H1 (cell line): ENCODE data around the gene ERLEC1. TPM values are rescaled to one million over a fixed set of nuclear protein-coding genes. Genes with fewer than 3 reads are reported as not detected.

Experiments used
- CTCF ChIA-PET: fragments of 300-600 bp; sonication (Branson Sonifier 250); formaldehyde crosslinking; loops from one replicate; lab custom pipeline; 2021; ENCODE audit not compliant: partially characterized antibody; lab: Charles Lee
- POLR2A ChIA-PET: fragments of 300-600 bp; sonication (Branson Sonifier 250); formaldehyde crosslinking; loops from one replicate; lab custom pipeline; 2021; ENCODE audit warnings: inconsistent platforms; ENCODE audit not compliant: partially characterized antibody; lab: Charles Lee
- DNase-seq, 2 experiments: peaks; one replicate each; pipeline versions ENCODE4 v3.0.0 to v3.0.0-alpha.2; 2010 to 2022; ENCODE audit warnings: low spot score in 2 of 2, low read depth in 1 of 2, mixed read lengths in 1 of 2
- FAIRE-seq: peaks from 2 replicates; lab custom pipeline; 2011; peaks lifted over from hg19 to GRCh38; lab: Jason Lieb, UNC
- H2AFZ ChIP-seq: 2 replicates; pipeline ENCODE4 v1.8.1; 2012; ENCODE audit warnings: low read length, inconsistent platforms
- H2AK5ac ChIP-seq: 2 replicates; pipeline ENCODE4 v1.6.1; 2013; ENCODE audit warnings: low read depth, low read length
- H2BK120ac ChIP-seq: replicated peaks from 2 replicates; pipeline ENCODE3; 2013; ENCODE audit warnings: low read depth, low read length, inconsistent platforms
- H2BK12ac ChIP-seq: 2 replicates; pipeline ENCODE4 v1.6.1; 2013; ENCODE audit warnings: low read depth, low read length
- H2BK15ac ChIP-seq: 2 replicates; pipeline ENCODE4 v1.6.1; 2013; ENCODE audit warnings: low read length
- H2BK20ac ChIP-seq: 2 replicates; pipeline ENCODE4 v1.6.1; 2013; ENCODE audit warnings: low read length
- H2BK5ac ChIP-seq: 2 replicates; pipeline ENCODE4 v1.6.1; 2013; ENCODE audit warnings: low read depth, low read length
- H3K14ac ChIP-seq: 2 replicates; pipeline ENCODE4 v1.6.1; 2013; ENCODE audit warnings: inconsistent platforms; ENCODE audit not compliant: insufficient read length
- H3K18ac ChIP-seq: 2 replicates; pipeline ENCODE4 v1.6.1; 2013; ENCODE audit warnings: low read length; ENCODE audit errors: extremely low read depth
- H3K23ac ChIP-seq: 2 replicates; pipeline ENCODE4 v1.6.1; 2013; ENCODE audit warnings: inconsistent platforms; ENCODE audit not compliant: insufficient read length
- H3K23me2 ChIP-seq: 2 replicates; pipeline ENCODE4 v1.6.1; 2013; ENCODE audit warnings: low read depth, low read length
- H3K27ac ChIP-seq: 2 replicates; pipeline ENCODE4 v1.6.1; 2011; ENCODE audit warnings: low read depth, low read length, inconsistent platforms
- H3K27me3 ChIP-seq, 4 experiments: replicated peaks in 1 of 4; 1 replicate in 1 of 4; 2 replicates in 3 of 4; pipeline versions ENCODE4 v1.6.1 to v1.8.1; 2011 to 2013; ENCODE audit warnings: low read length in 3 of 4, mild to moderate bottlenecking in 3 of 4, inconsistent platforms in 2 of 4, mixed read lengths in 2 of 4, moderate library complexity in 1 of 4; ENCODE audit not compliant: control insufficient read depth in 3 of 4, insufficient read depth in 3 of 4; ENCODE audit errors: extremely low read depth in 1 of 4
- H3K36me3 ChIP-seq, 4 experiments: 2 replicates each; pipeline versions ENCODE4 v1.6.1 to v1.8.1; 2011 to 2013; ENCODE audit warnings: mild to moderate bottlenecking in 4 of 4, low read length in 3 of 4, moderate library complexity in 2 of 4, control low read depth in 1 of 4, inconsistent platforms in 1 of 4; ENCODE audit not compliant: insufficient read depth in 4 of 4, control insufficient read depth in 2 of 4
- H3K4ac ChIP-seq: replicated peaks from 2 replicates; pipeline ENCODE3; 2013; ENCODE audit warnings: low read length, low read depth, mixed read lengths, inconsistent platforms; ENCODE audit not compliant: insufficient read length
- H3K4me1 ChIP-seq, 4 experiments: replicated peaks in 1 of 4; 1 replicate in 1 of 4; 2 replicates in 3 of 4; pipeline versions ENCODE4 v1.6.1 to v1.8.1; 2011 to 2013; ENCODE audit warnings: low read length in 3 of 4, inconsistent platforms in 2 of 4, mixed read lengths in 1 of 4; ENCODE audit not compliant: insufficient read depth in 4 of 4, control insufficient read depth in 3 of 4
- H3K4me2 ChIP-seq, 2 experiments: 2 replicates each; pipeline versions ENCODE4 v1.6.1 to v1.8.1; 2011 to 2013; ENCODE audit warnings: low read depth in 2 of 2, low read length in 2 of 2, control low read depth in 1 of 2, inconsistent platforms in 1 of 2, mild to moderate bottlenecking in 1 of 2; ENCODE audit not compliant: insufficient read depth in 1 of 2
- H3K4me3 ChIP-seq, 4 experiments: fragments of 200-600, 300-600 bp in 1 of 4; sonication (generic), shearing (Covaris generic), sonication (Bioruptor Twin) in 1 of 4; 2 replicates each; pipeline versions ENCODE4 v1.5.1 to v1.8.1; 2011 to 2016; ENCODE audit warnings: low read length in 4 of 4, low read depth in 3 of 4, control low read depth in 2 of 4, inconsistent platforms in 2 of 4, mild to moderate bottlenecking in 2 of 4, mixed read lengths in 1 of 4, moderate library complexity in 1 of 4; ENCODE audit not compliant: insufficient read depth in 2 of 4; ENCODE audit errors: extremely low read depth in 1 of 4
- H3K56ac ChIP-seq: replicated peaks from 2 replicates; pipeline ENCODE3; 2013; ENCODE audit warnings: low read depth, mild to moderate bottlenecking, mixed read lengths, low read length, inconsistent platforms; ENCODE audit not compliant: insufficient read length
- H3K79me1 ChIP-seq: 2 replicates; pipeline ENCODE4 v1.6.1; 2013; ENCODE audit warnings: low read depth, low read length, control low read depth
- H3K79me2 ChIP-seq, 2 experiments: 2 replicates each; pipeline versions ENCODE4 v1.6.1 to v1.8.1; 2012 to 2013; ENCODE audit warnings: low read length in 2 of 2, mild to moderate bottlenecking in 2 of 2, inconsistent platforms in 1 of 2; ENCODE audit not compliant: insufficient read depth in 2 of 2, control insufficient read depth in 1 of 2
- H3K9ac ChIP-seq, 4 experiments: replicated peaks in 1 of 4; 1 replicate in 1 of 4; 2 replicates in 3 of 4; pipeline versions ENCODE4 v1.6.1 to v1.8.1; 2011 to 2013; ENCODE audit warnings: low read depth in 3 of 4, low read length in 3 of 4, control low read depth in 2 of 4, mild to moderate bottlenecking in 2 of 4, moderate library complexity in 2 of 4, inconsistent platforms in 1 of 4; ENCODE audit errors: extremely low read depth in 1 of 4
- H3K9me3 ChIP-seq, 2 experiments: 2 replicates each; pipeline versions ENCODE4 v1.6.1 to v1.8.1; 2012 to 2013; ENCODE audit warnings: mild to moderate bottlenecking in 2 of 2, moderate library complexity in 2 of 2, control low read depth in 1 of 2, inconsistent platforms in 1 of 2, low read depth in 1 of 2, low read length in 1 of 2, mixed read lengths in 1 of 2; ENCODE audit not compliant: insufficient read depth in 2 of 2
- H4K20me1 ChIP-seq, 2 experiments: replicated peaks in 1 of 2; 2 replicates each; pipeline versions ENCODE3 to v1.8.1; 2011 to 2013; ENCODE audit warnings: inconsistent platforms in 2 of 2, low read length in 2 of 2, mild to moderate bottlenecking in 1 of 2; ENCODE audit not compliant: insufficient read depth in 2 of 2, control insufficient read depth in 1 of 2
- H4K5ac ChIP-seq: 2 replicates; pipeline ENCODE4 v1.6.1; 2013; ENCODE audit warnings: low read length, low read depth, mixed read lengths, inconsistent platforms; ENCODE audit not compliant: insufficient read length
- H4K8ac ChIP-seq: 2 replicates; pipeline ENCODE4 v1.8.0; 2013; ENCODE audit warnings: mild to moderate bottlenecking, moderate library complexity, low read length, inconsistent platforms; ENCODE audit not compliant: insufficient read depth; ENCODE audit errors: extremely low read depth
- H4K91ac ChIP-seq: replicated peaks from 2 replicates; pipeline ENCODE3; 2013; ENCODE audit warnings: low read length, mixed read lengths, inconsistent platforms; ENCODE audit not compliant: insufficient read length
- ASH2L ChIP-seq: fragments of 200-600, 300-600 bp; sonication (generic); IDR thresholded peaks from one replicate; pipeline ENCODE4 v1.7.1; 2017; ENCODE audit warnings: low read length
- BCL11A ChIP-seq, 2 experiments: IDR thresholded peaks; one replicate each; pipeline ENCODE4 v1.6.1; 2011; ENCODE audit warnings: low read depth in 2 of 2, low read length in 2 of 2, mild to moderate bottlenecking in 2 of 2
- EGR1 ChIP-seq: IDR thresholded peaks from 2 replicates; pipeline ENCODE4 v1.6.1; 2011; ENCODE audit warnings: low read depth, low read length, borderline replicate concordance
- FOSL1 ChIP-seq: IDR thresholded peaks from 2 replicates; pipeline ENCODE4 v1.6.1; 2011; ENCODE audit warnings: mild to moderate bottlenecking, low read depth, low read length, moderate library complexity; ENCODE audit not compliant: insufficient read depth
- GABPA ChIP-seq: IDR thresholded peaks from 2 replicates; pipeline ENCODE4 v1.6.1; 2011; ENCODE audit warnings: mild to moderate bottlenecking, low read length, moderate library complexity, borderline replicate concordance; ENCODE audit not compliant: insufficient read depth
- GTF2F1 ChIP-seq: IDR thresholded peaks from 2 replicates; pipeline ENCODE4 v1.6.1; 2012; ENCODE audit warnings: low read depth, low read length, improper control_type of control experiment, borderline replicate concordance
- HDAC2 ChIP-seq, 2 experiments: fragments of 300-600 bp in 1 of 2; sonication (generic) in 1 of 2; IDR thresholded peaks; 2 replicates each; pipeline ENCODE4 v1.6.1; 2011 to 2012; ENCODE audit warnings: low read depth in 2 of 2, low read length in 2 of 2, mild to moderate bottlenecking in 2 of 2, moderate library complexity in 2 of 2, borderline replicate concordance in 1 of 2, inconsistent platforms in 1 of 2
- JUND ChIP-seq: IDR thresholded peaks from 2 replicates; pipeline ENCODE4 v1.6.1; 2011; ENCODE audit warnings: mild to moderate bottlenecking, improper control_type of control experiment, low read length
- KDM1A ChIP-seq: fragments of 200-600, 300-600 bp; sonication (generic); IDR thresholded peaks from 2 replicates; pipeline ENCODE4 v1.7.1; 2016; ENCODE audit warnings: mild to moderate bottlenecking, low read length, borderline replicate concordance
- POLR2AphosphoS5 ChIP-seq: IDR thresholded peaks from 2 replicates; pipeline ENCODE4 v1.6.1; 2011; ENCODE audit warnings: low read depth, low read length
- SP4 ChIP-seq: IDR thresholded peaks from 2 replicates; pipeline ENCODE4 v1.6.1; 2012; ENCODE audit warnings: low read length, inconsistent platforms
- TBP ChIP-seq: IDR thresholded peaks from 2 replicates; pipeline ENCODE4 v1.6.1; 2011; ENCODE audit warnings: low read depth, low read length, improper control_type of control experiment
- TCF12 ChIP-seq: IDR thresholded peaks from 2 replicates; pipeline ENCODE4 v1.6.1; 2011; ENCODE audit warnings: low read depth, mild to moderate bottlenecking, low read length
- ZNF274 ChIP-seq: IDR thresholded peaks from 2 replicates; pipeline ENCODE4 v1.7.0; 2012; ENCODE audit warnings: low read length, borderline replicate concordance; ENCODE audit errors: extremely low read depth
- WGBS, 2 experiments: shearing (Covaris generic) in 1 of 2; methylation state at CpG; one replicate each; pipeline versions ENCODE4 v1.1.6 to v1.1.7; 2013 to 2015; ENCODE audit warnings: low lambda C conversion rate in 2 of 2, mixed read lengths in 2 of 2, inconsistent platforms in 1 of 2, low coverage in 1 of 2, missing lambda C conversion rate in 1 of 2; ENCODE audit not compliant: insufficient replicate concordance in 2 of 2, insufficient coverage in 1 of 2, insufficient read length in 1 of 2; ENCODE audit errors: extremely low coverage in 1 of 2, missing lambda C conversion rate in 1 of 2; 5-methylcytosine and 5-hydroxymethylcytosine counted together
- polyA plus RNA-seq, 7 experiments: library from polyadenylated mRNA; depleted of rRNA in 3 of 7; stranded (reverse) in 5 of 7; unstranded in 2 of 7; fragments of >200 nt in 5 of 7; fragments of 200-250 nt in 2 of 7; gene quantifications; 1 replicate in 5 of 7; 2 replicates in 1 of 7; 4 replicates in 1 of 7; pipeline versions ENCODE4 v1.2.1 to v1.2.3, GENCODE V29; 2011 to 2013; ENCODE audit warnings: missing spikeins in 2 of 7, mixed read lengths in 2 of 7
- total RNA-seq: library from RNA; stranded (reverse); fragmentation: NEBNext Ultra II Directional; extraction: Animal tissue kit (Norgen Biotek cat#: 25700); gene quantifications from 2 replicates; pipeline ENCODE4 v1.2.1, GENCODE V29; 2021

Gene ERLEC1
- total and polyA plus RNA-seq, 2 of the 8 experiments (the other 6 are each of a cell fraction or from before 2014, with no cell fraction given), result 12.9 to 26.7 TPM

- Histone ChIP-seq H3K4ac (no peak overlapping the region), H3K27me3 (no peaks in the 10 kb centered on the region), H2BK120ac (no peak overlapping the region), H4K8ac (no peak overlapping the region), H3K4me1 (peaks cover 0 to 1% (median under 1%) of the 10 kb centered on the region in 4 experiments; a peak in 2 of 7 replicates), H3K9me3 (no peaks in the 10 kb centered on the region), H3K23me2 (no peaks in the 10 kb centered on the region), H3K27ac (no peak overlapping the region), H3K79me1 (no peaks in the 10 kb centered on the region), H3K4me3 (no peak overlapping the region), H3K9ac (no peak overlapping the region), H3K79me2 (no peaks in the 10 kb centered on the region), H2AFZ (no peak overlapping the region), H4K5ac (no peak overlapping the region), H2BK12ac (no peak overlapping the region), H2BK5ac (no peak overlapping the region), H3K23ac (no peak overlapping the region), H4K91ac (no peak overlapping the region), H3K14ac (no peak overlapping the region), H3K18ac (no peak overlapping the region), H3K4me2 (no peak overlapping the region), H2BK15ac (no peak overlapping the region), H2AK5ac (no peak overlapping the region), H2BK20ac (no peak overlapping the region), H4K20me1 (no peaks in the 10 kb centered on the region), H3K36me3 (peaks cover 0 to 5% (median under 1%) of the 10 kb centered on the region in 4 experiments; a peak in 3 of 8 replicates), H3K56ac (no peak overlapping the region)
- TF ChIP-seq KDM1A (no peak), POLR2AphosphoS5 (no peak), SP4 (no peak), GABPA (no peak), BCL11A (IDR thresholded peaks at IDR 0.05; ENCODE audit: low read depth in 2 of 2, low read length in 2 of 2) (no peak), TCF12 (no peak), ASH2L (no peak), JUND (no peak), FOSL1 (no peak), GTF2F1 (no peak), TBP (no peak), EGR1 (no peak), HDAC2 (IDR thresholded peaks at IDR 0.05; ENCODE audit: borderline replicate concordance in 1 of 2, low read depth in 2 of 2, low read length in 2 of 2) (no peak), ZNF274 (no peak)
- FAIRE-seq (no peak), DNase-seq (no peak)
- CTCF ChIA-PET, result no interaction called here
- WGBS, 2 experiments, result 95% methylated on average over 4 of the region's 4 CpGs; no CpG with 5 or more reads in 1 of the 2 experiments
- POLR2A ChIA-PET, result interaction anchor here (1.2 to 1.4 kb wide), 2 partner anchors 41 to 70 kb away, joined by 3 read pairs; no protein-coding TSS in a partner anchor
Observed at GRCh38 chr2:53820711-53821110, 33.9 kb downstream of the ERLEC1 start.
